Measurements from ENCODE around the gene ADGRG3. TPM values are rescaled to one million over a fixed set of nuclear protein-coding genes. Genes with fewer than 3 reads are reported as not detected.
A peak's percentile ranks its signal among the peaks of the same experiment; 100 is the strongest.

ADGRG3 gene
- total and polyA plus RNA-seq, 9 of the 15 experiments (the other 6 are each of a cell fraction or from before 2014, with no cell fraction given): 0.09 to 0.52 (median 0.14) TPM; not detected in 3

GRCh38 chr16:57648581-57649442 lies 19.3 kb upstream of the ADGRG3 start (continued):
- TF ChIP-seq, protein P1, sequence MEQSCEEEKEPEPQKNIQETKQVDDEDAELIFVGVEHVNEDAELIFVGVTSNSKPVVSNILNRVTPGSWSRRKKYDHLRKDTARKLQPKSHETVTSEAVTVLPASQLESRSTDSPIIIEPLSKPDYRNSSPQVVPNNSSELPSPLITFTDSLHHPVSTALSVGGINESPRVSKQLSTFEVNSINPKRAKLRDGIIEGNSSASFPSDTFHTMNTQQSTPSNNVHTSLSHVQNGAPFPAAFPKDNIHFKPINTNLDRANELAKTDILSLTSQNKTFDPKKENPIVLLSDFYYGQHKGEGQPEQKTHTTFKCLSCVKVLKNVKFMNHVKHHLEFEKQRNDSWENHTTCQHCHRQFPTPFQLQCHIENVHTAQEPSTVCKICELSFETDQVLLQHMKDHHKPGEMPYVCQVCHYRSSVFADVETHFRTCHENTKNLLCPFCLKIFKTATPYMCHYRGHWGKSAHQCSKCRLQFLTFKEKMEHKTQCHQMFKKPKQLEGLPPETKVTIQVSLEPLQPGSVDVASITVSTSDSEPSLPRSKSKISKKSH (CRISPR knock-in tag; IDR thresholded peaks at IDR 0.05): no peak
- TF ChIP-seq ATF1 (CRISPR knock-in tag; IDR thresholded peaks at IDR 0.05) (no peak), ATF1 (tag; IDR thresholded peaks at IDR 0.05) (0 out of 2 replicates have a peak, but pooled peaks have one; percentile 23), ZNF79 (CRISPR knock-in tag; IDR thresholded peaks at IDR 0.05; ENCODE audit: low read depth) (no peak), ETV5 (CRISPR knock-in tag; IDR thresholded peaks at IDR 0.05; ENCODE audit: low read depth) (no peak), KLF1 (tag; IDR thresholded peaks at IDR 0.05) (no peak), JUNB (CRISPR knock-in tag; conservative IDR thresholded peaks at IDR 0.05) (no peak), ZNF224 (CRISPR knock-in tag; IDR thresholded peaks at IDR 0.05) (no peak), ZNF785 (CRISPR knock-in tag; IDR thresholded peaks at IDR 0.05) (no peak), ZNF347 (CRISPR knock-in tag; IDR thresholded peaks at IDR 0.05; ENCODE audit: low read depth) (no peak), SIX5 (IDR thresholded peaks at IDR 0.05; ENCODE audit: borderline replicate concordance in 1 of 2, insufficient read depth in 1 of 2, low read depth in 1 of 2, low read length in 2 of 2) (no peak), ZNF311 (CRISPR knock-in tag; IDR thresholded peaks at IDR 0.05) (no peak), HDAC6 (IDR thresholded peaks at IDR 0.05; ENCODE audit: low read depth, low read length) (no peak), NCOA4 (IDR thresholded peaks at IDR 0.05; ENCODE audit: partially characterized antibody) (no peak), ADNP (tag; IDR thresholded peaks at IDR 0.05) (peak; percentile 94), ESRRB (CRISPR knock-in tag; IDR thresholded peaks at IDR 0.05; ENCODE audit: borderline replicate concordance) (no peak)
- TF ChIP-seq, protein P2, sequence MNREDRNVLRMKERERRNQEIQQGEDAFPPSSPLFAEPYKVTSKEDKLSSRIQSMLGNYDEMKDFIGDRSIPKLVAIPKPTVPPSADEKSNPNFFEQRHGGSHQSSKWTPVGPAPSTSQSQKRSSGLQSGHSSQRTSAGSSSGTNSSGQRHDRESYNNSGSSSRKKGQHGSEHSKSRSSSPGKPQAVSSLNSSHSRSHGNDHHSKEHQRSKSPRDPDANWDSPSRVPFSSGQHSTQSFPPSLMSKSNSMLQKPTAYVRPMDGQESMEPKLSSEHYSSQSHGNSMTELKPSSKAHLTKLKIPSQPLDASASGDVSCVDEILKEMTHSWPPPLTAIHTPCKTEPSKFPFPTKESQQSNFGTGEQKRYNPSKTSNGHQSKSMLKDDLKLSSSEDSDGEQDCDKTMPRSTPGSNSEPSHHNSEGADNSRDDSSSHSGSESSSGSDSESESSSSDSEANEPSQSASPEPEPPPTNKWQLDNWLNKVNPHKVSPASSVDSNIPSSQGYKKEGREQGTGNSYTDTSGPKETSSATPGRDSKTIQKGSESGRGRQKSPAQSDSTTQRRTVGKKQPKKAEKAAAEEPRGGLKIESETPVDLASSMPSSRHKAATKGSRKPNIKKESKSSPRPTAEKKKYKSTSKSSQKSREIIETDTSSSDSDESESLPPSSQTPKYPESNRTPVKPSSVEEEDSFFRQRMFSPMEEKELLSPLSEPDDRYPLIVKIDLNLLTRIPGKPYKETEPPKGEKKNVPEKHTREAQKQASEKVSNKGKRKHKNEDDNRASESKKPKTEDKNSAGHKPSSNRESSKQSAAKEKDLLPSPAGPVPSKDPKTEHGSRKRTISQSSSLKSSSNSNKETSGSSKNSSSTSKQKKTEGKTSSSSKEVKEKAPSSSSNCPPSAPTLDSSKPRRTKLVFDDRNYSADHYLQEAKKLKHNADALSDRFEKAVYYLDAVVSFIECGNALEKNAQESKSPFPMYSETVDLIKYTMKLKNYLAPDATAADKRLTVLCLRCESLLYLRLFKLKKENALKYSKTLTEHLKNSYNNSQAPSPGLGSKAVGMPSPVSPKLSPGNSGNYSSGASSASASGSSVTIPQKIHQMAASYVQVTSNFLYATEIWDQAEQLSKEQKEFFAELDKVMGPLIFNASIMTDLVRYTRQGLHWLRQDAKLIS (CRISPR knock-in tag; IDR thresholded peaks at IDR 0.05): peak; percentile 51; the same call in 1 of the 2 replicates
- TF ChIP-seq, protein P3, sequence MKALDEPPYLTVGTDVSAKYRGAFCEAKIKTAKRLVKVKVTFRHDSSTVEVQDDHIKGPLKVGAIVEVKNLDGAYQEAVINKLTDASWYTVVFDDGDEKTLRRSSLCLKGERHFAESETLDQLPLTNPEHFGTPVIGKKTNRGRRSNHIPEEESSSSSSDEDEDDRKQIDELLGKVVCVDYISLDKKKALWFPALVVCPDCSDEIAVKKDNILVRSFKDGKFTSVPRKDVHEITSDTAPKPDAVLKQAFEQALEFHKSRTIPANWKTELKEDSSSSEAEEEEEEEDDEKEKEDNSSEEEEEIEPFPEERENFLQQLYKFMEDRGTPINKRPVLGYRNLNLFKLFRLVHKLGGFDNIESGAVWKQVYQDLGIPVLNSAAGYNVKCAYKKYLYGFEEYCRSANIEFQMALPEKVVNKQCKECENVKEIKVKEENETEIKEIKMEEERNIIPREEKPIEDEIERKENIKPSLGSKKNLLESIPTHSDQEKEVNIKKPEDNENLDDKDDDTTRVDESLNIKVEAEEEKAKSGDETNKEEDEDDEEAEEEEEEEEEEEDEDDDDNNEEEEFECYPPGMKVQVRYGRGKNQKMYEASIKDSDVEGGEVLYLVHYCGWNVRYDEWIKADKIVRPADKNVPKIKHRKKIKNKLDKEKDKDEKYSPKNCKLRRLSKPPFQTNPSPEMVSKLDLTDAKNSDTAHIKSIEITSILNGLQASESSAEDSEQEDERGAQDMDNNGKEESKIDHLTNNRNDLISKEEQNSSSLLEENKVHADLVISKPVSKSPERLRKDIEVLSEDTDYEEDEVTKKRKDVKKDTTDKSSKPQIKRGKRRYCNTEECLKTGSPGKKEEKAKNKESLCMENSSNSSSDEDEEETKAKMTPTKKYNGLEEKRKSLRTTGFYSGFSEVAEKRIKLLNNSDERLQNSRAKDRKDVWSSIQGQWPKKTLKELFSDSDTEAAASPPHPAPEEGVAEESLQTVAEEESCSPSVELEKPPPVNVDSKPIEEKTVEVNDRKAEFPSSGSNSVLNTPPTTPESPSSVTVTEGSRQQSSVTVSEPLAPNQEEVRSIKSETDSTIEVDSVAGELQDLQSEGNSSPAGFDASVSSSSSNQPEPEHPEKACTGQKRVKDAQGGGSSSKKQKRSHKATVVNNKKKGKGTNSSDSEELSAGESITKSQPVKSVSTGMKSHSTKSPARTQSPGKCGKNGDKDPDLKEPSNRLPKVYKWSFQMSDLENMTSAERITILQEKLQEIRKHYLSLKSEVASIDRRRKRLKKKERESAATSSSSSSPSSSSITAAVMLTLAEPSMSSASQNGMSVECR (CRISPR knock-in tag; IDR thresholded peaks at IDR 0.05): no peak
